IPS-18a (cell line): ENCODE measurements around the gene RAD23A.
A peak's percentile ranks its signal among the peaks of the same experiment; 100 is the strongest.
"Not testable (repeated sequence)": the region's sequence is repeated elsewhere in the genome, so short reads cannot be mapped to it uniquely, and the experiment has no call there.

Source experiments
- H3K27ac ChIP-seq: one replicate; pipeline ENCODE4 v1.5.1; 2013; ENCODE audit warnings: low read length
- H3K27me3 ChIP-seq: one replicate; pipeline ENCODE4 v1.6.1; 2013; ENCODE audit warnings: mild to moderate bottlenecking, low read length; ENCODE audit not compliant: control insufficient read depth, insufficient read depth
- H3K36me3 ChIP-seq: one replicate; pipeline ENCODE4 v1.6.1; 2013; ENCODE audit warnings: low read depth, low read length; ENCODE audit not compliant: control insufficient read depth
- H3K4me1 ChIP-seq: one replicate; pipeline ENCODE4 v1.6.1; 2013; ENCODE audit warnings: low read depth, low read length; ENCODE audit not compliant: control insufficient read depth
- H3K4me3 ChIP-seq: one replicate; pipeline ENCODE4 v1.5.1; 2013; ENCODE audit warnings: low read length
- H3K9ac ChIP-seq: one replicate; pipeline ENCODE4 v1.6.1; 2013; ENCODE audit warnings: mild to moderate bottlenecking, low read length, moderate library complexity
- H3K9me3 ChIP-seq: one replicate; pipeline ENCODE4 v1.6.1; 2013; ENCODE audit warnings: low read depth, low read length; ENCODE audit not compliant: control insufficient read depth

Gene RAD23A

DNA sequence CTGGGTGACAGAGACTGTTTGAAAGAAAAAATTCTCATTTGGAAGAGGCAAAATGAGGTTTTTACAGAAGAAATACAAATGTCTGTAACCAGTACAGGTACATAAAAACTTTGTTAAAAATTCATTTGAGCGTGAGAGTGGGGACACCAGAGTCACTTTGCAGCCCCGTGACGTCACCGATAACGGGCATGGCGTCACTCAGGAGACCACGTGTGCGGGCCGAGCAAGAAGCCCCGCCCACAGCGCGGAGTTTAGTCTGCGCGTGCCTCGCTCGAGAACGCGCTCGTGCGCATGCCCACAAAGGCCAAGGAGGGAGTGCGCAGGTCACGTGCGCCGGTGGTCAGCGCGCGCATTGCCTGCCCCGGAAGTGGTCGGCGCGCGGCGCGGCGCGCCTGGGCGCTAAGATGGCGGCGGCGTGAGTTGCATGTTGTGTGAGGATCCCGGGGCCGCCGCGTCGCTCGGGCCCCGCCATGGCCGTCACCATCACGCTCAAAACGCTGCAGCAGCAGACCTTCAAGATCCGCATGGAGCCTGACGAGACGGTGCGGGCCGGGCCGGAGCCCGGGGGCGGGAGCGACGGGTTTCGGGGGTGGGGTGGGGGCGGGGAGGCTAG, at the start of gene RAD23A:
Gene RAD23A (plus strand): TSS at position 384 of the 613 bp plus-strand sequence. CDS start 87 bp downstream, at position 471.
- Histone ChIP-seq H3K27me3 (no peaks in the 10 kb centered on the region), H3K9ac (peak within 1 kb of the TSS; percentile 92), H3K4me1 (peaks cover 5% of the 10 kb centered on the region), H3K36me3 (peaks cover 67% of the 10 kb centered on the region), H3K9me3 (no peaks in the 10 kb centered on the region), H3K27ac (peak within 1 kb of the TSS; percentile 71), H3K4me3 (peak within 1 kb of the TSS; percentile 95)

DNA sequence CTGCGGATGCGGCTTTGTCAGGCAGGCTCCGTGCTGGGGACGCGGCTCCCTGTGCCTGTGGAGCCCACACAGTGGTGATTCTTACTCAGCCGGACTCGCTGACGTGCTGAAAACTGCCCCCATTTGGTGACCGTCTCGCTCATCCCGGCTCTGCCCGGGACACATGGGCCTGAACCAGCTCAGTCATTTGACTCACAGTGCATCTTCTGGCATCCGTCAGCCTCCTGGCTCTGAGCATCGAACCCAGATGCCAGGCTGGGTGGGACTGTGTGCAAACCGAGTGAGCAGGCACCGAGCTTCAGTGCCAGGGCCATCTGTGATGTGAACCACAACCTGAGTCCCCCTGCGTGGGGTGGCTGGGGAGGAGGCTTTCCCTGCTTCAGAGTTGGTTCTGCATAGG, 49.2 kb upstream of the RAD23A start:
- H3K9ac ChIP-seq = no peak overlapping the region
- no peak overlapping the region for H3K27ac ChIP-seq
- H3K36me3 ChIP-seq = peaks cover 47% of the 10 kb centered on the region
- H3K27me3 ChIP-seq = no peaks in the 10 kb centered on the region
- no peaks in the 10 kb centered on the region for H3K9me3 ChIP-seq
- H3K4me1 ChIP-seq = no peaks in the 10 kb centered on the region
- no peak overlapping the region for H3K4me3 ChIP-seq

DNA sequence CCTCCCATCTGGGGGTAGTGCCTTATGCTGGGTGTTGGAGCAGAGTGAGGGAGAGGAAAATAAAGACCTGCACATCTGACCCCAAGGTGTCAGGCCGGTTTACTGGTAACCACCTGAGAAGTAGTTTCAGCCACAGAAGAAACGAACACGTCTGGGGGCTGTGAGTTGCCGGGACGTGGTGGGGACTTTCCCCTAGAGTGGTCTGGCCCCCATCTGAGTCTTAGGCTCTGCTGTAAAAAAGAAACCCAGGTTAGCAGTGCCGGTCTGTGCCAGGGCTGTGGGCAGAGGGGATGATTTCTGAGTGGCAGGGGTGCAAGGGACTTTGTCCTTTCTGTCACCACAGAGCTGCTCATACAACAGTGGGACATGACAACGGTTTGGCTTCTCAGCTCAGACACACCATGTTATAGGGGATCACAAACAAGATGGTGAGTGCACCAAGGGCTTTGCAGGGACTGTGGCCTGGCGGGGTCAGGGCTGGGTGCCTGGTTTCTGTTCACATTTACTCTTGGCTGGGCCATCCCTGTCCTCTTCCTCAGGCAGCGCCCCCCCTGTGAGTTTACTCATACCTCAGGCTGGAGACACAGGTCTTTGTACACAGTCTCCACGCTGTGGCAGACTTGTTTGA, 45.7 kb upstream of the RAD23A start:
- Histone ChIP-seq H3K36me3 (peaks cover 30% of the 10 kb centered on the region), H3K4me1 (no peaks in the 10 kb centered on the region), H3K4me3 (no peak overlapping the region), H3K27ac (no peak overlapping the region), H3K9me3 (no peaks in the 10 kb centered on the region), H3K9ac (no peak overlapping the region), H3K27me3 (no peaks in the 10 kb centered on the region)

DNA sequence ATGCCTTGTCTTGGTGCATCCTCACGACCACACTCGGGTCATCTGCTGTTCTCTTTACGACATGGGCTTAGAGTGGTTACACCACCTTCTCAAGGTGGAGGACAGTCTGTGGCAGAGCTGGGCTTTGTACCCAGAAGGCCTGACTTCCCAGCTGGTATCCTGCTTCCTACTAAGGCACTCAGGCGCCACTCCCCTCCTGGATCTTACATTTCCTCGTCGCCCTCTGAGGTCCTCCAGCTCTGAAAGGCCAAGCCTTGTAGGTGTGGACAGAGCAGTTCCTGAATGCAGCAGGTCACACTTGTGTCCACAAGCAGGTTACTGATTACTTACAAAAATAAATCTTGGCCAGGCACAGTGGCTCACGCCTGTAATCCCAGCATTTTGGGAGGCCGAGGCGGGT, 38.5 kb upstream of the RAD23A start:
- H3K36me3 ChIP-seq = no peaks in the 10 kb centered on the region
- H3K9me3 ChIP-seq = no peaks in the 10 kb centered on the region
- H3K9ac ChIP-seq = no peak overlapping the region
- H3K4me3 ChIP-seq = no peak overlapping the region
- no peaks in the 10 kb centered on the region for H3K4me1 ChIP-seq
- no peaks in the 10 kb centered on the region for H3K27me3 ChIP-seq
- H3K27ac ChIP-seq = no peak overlapping the region

DNA sequence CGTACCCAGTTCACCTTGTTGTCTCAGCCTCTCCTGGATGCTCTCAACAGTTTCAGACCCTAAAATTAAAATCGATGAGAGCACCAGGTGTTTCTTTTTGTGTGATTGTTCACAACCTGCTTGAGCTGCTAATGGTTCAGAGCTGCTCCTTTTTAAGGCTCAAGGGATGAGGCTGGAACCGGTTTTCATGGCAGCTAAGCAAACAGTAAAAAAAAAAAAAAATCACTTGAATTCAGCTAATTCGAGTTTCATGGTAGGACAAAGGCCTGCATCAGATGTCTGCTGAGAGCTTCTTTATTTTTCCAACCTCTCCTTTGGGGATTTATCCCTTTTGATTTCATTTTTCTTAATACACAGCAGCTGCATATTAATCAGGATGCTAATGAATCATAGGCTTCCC, 33.1 kb upstream of the RAD23A start:
- Histone ChIP-seq H3K9me3 (no peaks in the 10 kb centered on the region), H3K27ac (no peak overlapping the region), H3K36me3 (no peaks in the 10 kb centered on the region), H3K4me1 (peaks cover 12% of the 10 kb centered on the region), H3K9ac (no peak overlapping the region), H3K27me3 (no peaks in the 10 kb centered on the region), H3K4me3 (no peak overlapping the region)

DNA sequence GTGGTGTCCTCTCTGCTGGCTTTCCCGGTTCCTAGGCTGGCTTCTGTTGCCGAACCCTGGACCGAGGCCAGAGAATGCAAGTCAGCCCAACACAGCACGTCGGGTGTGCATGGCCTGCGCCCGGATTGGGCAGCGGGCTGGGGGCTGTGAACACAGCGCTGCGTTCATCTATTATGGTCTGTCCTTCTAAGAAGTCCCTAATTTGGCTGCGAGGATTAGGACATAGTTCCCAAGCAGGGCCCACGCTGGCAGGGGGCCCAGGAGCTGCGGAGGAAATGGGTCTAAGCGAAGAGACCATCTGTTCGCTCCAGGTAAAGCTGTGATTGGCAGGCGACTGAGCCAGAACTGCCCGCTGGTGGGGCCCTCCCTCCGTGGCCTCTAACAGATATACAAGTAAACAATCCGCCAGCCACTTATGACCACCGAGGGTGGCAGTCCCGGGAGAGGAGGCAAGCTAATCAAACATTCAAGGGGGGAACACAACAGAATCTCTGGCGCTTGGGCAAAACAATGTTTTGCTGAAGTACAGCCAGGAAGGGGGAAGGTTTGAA, 32.6 kb upstream of the RAD23A start:
- Histone ChIP-seq H3K9ac (no peak overlapping the region), H3K4me3 (no peak overlapping the region), H3K27ac (no peak overlapping the region), H3K9me3 (no peaks in the 10 kb centered on the region), H3K36me3 (no peaks in the 10 kb centered on the region), H3K4me1 (peaks cover 12% of the 10 kb centered on the region), H3K27me3 (peaks cover 4% of the 10 kb centered on the region)

DNA sequence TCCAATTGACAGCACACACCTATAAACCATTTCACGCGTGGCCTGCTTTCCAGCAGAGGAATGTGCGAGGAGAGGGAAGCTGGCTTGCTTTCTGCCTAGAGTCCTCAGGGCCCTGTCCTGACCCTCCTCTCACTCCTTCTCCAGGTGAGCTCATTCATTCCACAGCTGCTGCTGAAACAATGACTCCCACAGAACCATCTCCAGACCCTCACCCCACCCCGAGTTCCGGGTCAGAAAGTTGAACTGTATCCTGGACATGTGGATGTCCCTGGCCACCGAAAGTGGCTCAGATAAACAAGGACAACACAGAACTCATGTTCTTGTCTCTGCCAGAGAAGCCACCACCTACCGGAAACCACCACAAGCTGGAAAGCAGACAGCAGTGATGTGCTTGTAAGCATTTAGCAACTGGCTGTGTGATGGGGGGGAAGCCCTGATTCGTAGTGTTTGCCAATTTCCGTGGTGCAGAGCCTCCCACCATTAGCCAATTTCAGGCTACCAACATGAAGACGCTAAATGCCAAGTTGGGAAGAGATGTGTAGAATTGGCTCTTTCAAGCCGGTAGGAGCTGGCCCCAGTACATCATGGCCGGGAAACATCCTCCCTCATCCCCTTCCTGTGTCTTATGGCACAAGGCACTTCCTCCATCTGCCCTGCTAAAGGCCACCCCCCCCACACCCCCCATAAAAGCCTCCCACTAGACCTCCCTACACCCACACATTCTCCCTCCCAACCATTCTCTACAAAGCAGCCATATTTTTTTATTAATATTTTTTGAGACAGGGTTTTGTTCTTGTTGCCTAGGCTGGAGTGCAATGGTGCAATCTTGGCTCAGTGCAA, 31.6 kb upstream of the RAD23A start:
- Histone ChIP-seq H3K36me3 (no peaks in the 10 kb centered on the region), H3K27ac (no peak overlapping the region), H3K9me3 (no peaks in the 10 kb centered on the region), H3K4me3 (no peak overlapping the region), H3K27me3 (peaks cover 13% of the 10 kb centered on the region), H3K9ac (no peak overlapping the region), H3K4me1 (peaks cover 12% of the 10 kb centered on the region)

DNA sequence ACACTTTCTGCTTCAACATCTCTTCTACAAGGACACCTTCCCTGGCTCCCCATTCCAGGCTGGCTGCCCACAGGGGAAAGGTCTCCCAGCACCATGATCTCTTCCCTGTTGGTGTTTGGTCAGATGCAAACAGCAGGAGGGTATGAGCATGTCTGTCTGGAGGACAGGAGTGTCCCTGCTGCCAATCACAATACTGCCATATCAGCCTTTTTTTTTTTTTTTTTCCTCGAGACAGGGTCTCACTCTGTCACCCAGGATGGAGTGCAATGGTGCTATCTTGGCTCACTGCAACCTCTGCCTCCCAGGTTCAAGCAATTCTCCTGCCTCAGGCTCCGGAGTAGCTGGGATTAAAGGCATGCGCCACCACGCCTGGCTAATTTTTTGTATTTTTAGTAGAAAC, 29.8 kb upstream of the RAD23A start:
- not testable (repeated sequence) for H3K4me3 ChIP-seq, H3K27ac ChIP-seq, H3K9ac ChIP-seq, H3K9me3 ChIP-seq, H3K36me3 ChIP-seq
- Histone ChIP-seq H3K27me3 (peaks cover 13% of the 10 kb centered on the region), H3K4me1 (peaks cover 12% of the 10 kb centered on the region)

DNA sequence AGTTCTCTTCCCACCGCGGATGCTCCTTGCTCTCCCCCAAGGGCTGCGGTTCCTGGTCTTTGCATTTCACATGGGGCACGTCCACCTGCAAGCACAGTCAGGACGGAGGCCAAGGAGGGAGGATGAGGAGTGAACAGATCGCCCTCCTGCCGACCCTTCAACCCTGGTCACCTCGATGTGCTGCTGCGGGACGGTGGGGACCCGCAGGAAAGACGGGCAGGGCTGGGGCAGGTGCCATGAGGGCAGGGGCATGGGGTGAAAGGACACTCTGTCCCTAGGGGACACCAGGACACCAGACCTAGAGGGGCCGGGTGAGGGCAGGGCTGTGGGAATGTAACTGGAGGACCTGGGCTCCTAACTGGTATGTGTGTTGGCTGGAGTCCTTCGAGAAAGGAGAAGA, 27.4 kb upstream of the RAD23A start:
- H3K9me3 ChIP-seq = no peaks in the 10 kb centered on the region
- H3K9ac ChIP-seq = no peak overlapping the region
- no peak overlapping the region for H3K4me3 ChIP-seq
- peaks cover 13% of the 10 kb centered on the region for H3K27me3 ChIP-seq
- peaks cover 7% of the 10 kb centered on the region for H3K36me3 ChIP-seq
- H3K4me1 ChIP-seq = peaks cover 7% of the 10 kb centered on the region
- no peak overlapping the region for H3K27ac ChIP-seq

DNA sequence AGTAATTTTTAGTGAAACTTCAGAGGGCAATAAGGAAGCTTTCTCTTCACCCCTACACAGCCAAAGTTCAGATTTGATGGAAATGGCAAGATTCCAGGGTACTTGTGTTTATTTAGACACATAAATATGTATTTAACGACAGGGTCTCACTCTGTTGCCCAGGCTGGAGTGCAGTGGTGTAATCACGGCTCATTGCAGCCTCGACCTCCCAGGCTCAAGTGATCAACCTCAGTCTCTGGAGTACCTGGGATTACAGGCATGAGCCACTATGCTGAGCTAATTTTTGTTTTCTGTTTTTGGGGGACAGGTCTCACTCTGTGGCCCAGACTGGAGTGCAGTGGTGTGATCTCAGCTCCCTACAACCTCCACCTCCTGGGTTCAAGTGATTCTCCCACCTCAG, 24.6 kb upstream of the RAD23A start:
- Histone ChIP-seq H3K4me1 (no peaks in the 10 kb centered on the region), H3K27ac (no peak overlapping the region), H3K36me3 (peaks cover 27% of the 10 kb centered on the region), H3K9me3 (no peaks in the 10 kb centered on the region), H3K27me3 (peaks cover 13% of the 10 kb centered on the region), H3K4me3 (no peak overlapping the region), H3K9ac (no peak overlapping the region)

DNA sequence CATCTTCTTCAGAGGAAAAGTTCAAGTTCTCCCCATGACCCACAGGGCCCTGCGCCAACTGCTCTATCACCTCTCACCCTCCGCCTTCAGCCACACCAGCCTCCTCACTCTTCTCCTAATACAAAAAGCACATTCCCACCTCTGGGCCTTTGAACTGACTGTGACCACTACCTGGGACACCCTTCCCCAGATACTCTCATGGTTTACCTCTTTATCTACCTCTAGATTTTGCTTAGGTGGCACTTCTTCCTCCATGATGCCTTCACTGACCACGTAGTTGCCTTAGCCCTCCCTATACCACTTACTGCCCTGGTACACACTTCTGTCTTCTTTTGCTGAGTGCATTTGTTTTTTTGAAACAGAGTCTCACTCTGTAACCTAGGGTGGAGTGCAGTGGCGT, 22.7 kb upstream of the RAD23A start:
- Histone ChIP-seq H3K27me3 (peaks cover 11% of the 10 kb centered on the region), H3K27ac (no peak overlapping the region), H3K9me3 (no peaks in the 10 kb centered on the region), H3K4me3 (no peak overlapping the region), H3K9ac (no peak overlapping the region), H3K36me3 (peaks cover 43% of the 10 kb centered on the region), H3K4me1 (no peaks in the 10 kb centered on the region)
